Tibial nerve (tissue), 3 donors: ENCODE data around the gene AUTS2.

ENCODE experiments used
- POLR2A ChIP-seq, 2 donors: fragments of 450-650 bp; IDR thresholded peaks; one replicate each; pipeline ENCODE4 v1.6.1; 2017; ENCODE audit warnings: antibody characterized with exemption in 2 of 2, mild to moderate bottlenecking in 2 of 2, moderate library complexity in 2 of 2
- TF ChIP-seq, protein P1 (sequence below), 5 experiments: fragments of 200-600 bp in 3 of 5; fragments of 450-650 bp in 2 of 5; sonication (generic) in 3 of 5; IDR thresholded peaks; one replicate each; pipeline ENCODE4 v1.5.1; 2016 to 2019; ENCODE audit warnings: antibody characterized with exemption in 5 of 5, mild to moderate bottlenecking in 3 of 5, moderate library complexity in 2 of 5

DNA sequence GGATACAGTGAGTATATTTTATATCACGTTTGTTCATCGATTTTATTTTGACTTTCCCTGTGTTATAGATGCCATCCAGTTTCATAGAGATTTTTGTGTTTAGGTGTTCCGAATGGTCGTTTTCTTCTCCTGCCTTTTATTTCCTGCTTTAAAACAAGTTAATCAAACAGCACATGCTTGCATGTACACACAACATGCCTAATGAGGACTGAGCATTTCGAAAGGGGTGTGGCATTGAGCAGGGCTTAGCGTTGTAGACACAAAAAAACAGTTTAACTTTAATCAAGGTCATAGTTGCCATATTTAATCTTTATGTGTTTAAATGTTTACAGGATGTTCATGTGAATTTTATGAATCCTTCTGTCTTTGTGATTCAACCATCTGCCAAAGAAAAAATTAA lies 1103.2 kb downstream of the AUTS2 start:
- TF ChIP-seq, protein P1, sequence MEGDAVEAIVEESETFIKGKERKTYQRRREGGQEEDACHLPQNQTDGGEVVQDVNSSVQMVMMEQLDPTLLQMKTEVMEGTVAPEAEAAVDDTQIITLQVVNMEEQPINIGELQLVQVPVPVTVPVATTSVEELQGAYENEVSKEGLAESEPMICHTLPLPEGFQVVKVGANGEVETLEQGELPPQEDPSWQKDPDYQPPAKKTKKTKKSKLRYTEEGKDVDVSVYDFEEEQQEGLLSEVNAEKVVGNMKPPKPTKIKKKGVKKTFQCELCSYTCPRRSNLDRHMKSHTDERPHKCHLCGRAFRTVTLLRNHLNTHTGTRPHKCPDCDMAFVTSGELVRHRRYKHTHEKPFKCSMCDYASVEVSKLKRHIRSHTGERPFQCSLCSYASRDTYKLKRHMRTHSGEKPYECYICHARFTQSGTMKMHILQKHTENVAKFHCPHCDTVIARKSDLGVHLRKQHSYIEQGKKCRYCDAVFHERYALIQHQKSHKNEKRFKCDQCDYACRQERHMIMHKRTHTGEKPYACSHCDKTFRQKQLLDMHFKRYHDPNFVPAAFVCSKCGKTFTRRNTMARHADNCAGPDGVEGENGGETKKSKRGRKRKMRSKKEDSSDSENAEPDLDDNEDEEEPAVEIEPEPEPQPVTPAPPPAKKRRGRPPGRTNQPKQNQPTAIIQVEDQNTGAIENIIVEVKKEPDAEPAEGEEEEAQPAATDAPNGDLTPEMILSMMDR (IDR thresholded peaks at IDR 0.05), result no peak
- TF ChIP-seq POLR2A (IDR thresholded peaks at IDR 0.05), result no peak
